ENCODE measurements around the gene ARID3A. TPM values are rescaled to one million over a fixed set of nuclear protein-coding genes. Genes with fewer than 3 reads are reported as not detected.

Gene ARID3A
- total and polyA plus RNA-seq, 2 of the 13 experiments (the other 11 are each of a cell fraction or from before 2014, with no cell fraction given) = 71.3 to 77.9 TPM

DNA sequence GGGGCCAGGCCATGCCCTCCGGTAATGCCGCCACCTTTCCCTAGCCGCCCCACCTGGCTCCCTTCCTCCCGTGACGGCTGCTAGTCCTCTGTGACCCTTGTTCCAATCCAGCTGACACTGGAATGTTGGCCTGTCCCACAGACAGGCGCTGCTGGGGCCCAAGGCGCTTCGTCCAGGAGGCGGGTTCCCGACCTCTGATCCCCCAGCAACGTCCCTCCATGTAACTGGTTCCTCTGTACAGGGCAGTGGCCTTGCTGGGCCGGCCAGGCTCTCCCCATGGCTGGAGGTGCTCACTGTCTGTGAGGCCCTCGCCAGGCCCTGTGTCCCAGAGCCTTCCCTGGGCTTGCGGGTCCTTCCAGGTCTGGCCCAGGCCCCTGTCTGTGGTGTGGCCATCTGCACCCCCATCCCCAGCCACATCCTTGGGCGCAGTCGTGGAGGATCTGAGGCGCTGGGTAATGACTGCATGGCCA lies 67.6 kb downstream of the ARID3A start (continued):
- TF ChIP-seq ZNF230 (CRISPR knock-in tag; IDR thresholded peaks at IDR 0.05) (0 out of 2 replicates have a peak, but pooled peaks have one; percentile 22), ZNF124 (CRISPR knock-in tag; IDR thresholded peaks at IDR 0.05) (peak; percentile 49; the same call in 1 of the 2 replicates), ZBTB20 (CRISPR knock-in tag; IDR thresholded peaks at IDR 0.05; ENCODE audit: borderline replicate concordance, low read depth) (peak; percentile 44; the same call in 1 of the 2 replicates), ZSCAN9 (CRISPR knock-in tag; IDR thresholded peaks at IDR 0.05; ENCODE audit: borderline replicate concordance) (peak; percentile 41; the same call in 1 of the 2 replicates), BHLHE40 (IDR thresholded peaks at IDR 0.05; ENCODE audit: low read length) (no peak), ZNF430 (CRISPR knock-in tag; IDR thresholded peaks at IDR 0.05) (peak; percentile 62; the same call in 1 of the 2 replicates), NFKB2 (CRISPR knock-in tag; IDR thresholded peaks at IDR 0.05; ENCODE audit: borderline replicate concordance) (0 out of 2 replicates have a peak, but pooled peaks have one; percentile 63), ZNF883 (CRISPR knock-in tag; IDR thresholded peaks at IDR 0.05; ENCODE audit: not compliant biosample characterization) (no peak), HIVEP1 (CRISPR knock-in tag; IDR thresholded peaks at IDR 0.05) (0 out of 2 replicates have a peak, but pooled peaks have one; percentile 39), EP300 (IDR thresholded peaks at IDR 0.05; ENCODE audit: low read depth in 2 of 2, low read length in 2 of 2) (peak in 1 of 2 experiments; percentile 48; a peak in 1 of 4 replicates), EP300 (CRISPR knock-in tag; IDR thresholded peaks at IDR 0.05; ENCODE audit: borderline replicate concordance) (peak; percentile 41; the same call in 1 of the 2 replicates), U2AF1 (optimal IDR thresholded peaks at IDR 0.05; ENCODE audit: low read depth, low read length) (peak; percentile 43), YY1 (IDR thresholded peaks at IDR 0.05; ENCODE audit: insufficient read depth, insufficient replicate concordance, low read depth, low read length) (peak; percentile 16), LCORL (IDR thresholded peaks at IDR 0.05) (no peak), LCORL (CRISPR knock-in tag; IDR thresholded peaks at IDR 0.05) (peak; percentile 94)
- TF ChIP-seq, protein P1, sequence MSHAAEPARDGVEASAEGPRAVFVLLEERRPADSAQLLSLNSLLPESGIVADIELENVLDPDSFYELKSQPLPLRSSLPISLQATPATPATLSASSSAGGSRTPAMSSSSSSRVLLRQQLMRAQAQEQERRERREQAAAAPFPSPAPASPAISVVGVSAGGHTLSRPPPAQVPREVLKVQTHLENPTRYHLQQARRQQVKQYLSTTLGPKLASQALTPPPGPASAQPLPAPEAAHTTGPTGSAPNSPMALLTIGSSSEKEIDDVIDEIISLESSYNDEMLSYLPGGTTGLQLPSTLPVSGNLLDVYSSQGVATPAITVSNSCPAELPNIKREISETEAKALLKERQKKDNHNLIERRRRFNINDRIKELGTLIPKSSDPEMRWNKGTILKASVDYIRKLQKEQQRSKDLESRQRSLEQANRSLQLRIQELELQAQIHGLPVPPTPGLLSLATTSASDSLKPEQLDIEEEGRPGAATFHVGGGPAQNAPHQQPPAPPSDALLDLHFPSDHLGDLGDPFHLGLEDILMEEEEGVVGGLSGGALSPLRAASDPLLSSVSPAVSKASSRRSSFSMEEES (CRISPR knock-in tag; IDR thresholded peaks at IDR 0.05) = peak; percentile 52; the same call in 1 of the 2 replicates
- TF ChIP-seq, protein P2, sequence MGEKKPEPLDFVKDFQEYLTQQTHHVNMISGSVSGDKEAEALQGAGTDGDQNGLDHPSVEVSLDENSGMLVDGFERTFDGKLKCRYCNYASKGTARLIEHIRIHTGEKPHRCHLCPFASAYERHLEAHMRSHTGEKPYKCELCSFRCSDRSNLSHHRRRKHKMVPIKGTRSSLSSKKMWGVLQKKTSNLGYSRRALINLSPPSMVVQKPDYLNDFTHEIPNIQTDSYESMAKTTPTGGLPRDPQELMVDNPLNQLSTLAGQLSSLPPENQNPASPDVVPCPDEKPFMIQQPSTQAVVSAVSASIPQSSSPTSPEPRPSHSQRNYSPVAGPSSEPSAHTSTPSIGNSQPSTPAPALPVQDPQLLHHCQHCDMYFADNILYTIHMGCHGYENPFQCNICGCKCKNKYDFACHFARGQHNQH (CRISPR knock-in tag; IDR thresholded peaks at IDR 0.05) = 0 out of 2 replicates have a peak, but pooled peaks have one; percentile 30
- TF ChIP-seq, protein P3, sequence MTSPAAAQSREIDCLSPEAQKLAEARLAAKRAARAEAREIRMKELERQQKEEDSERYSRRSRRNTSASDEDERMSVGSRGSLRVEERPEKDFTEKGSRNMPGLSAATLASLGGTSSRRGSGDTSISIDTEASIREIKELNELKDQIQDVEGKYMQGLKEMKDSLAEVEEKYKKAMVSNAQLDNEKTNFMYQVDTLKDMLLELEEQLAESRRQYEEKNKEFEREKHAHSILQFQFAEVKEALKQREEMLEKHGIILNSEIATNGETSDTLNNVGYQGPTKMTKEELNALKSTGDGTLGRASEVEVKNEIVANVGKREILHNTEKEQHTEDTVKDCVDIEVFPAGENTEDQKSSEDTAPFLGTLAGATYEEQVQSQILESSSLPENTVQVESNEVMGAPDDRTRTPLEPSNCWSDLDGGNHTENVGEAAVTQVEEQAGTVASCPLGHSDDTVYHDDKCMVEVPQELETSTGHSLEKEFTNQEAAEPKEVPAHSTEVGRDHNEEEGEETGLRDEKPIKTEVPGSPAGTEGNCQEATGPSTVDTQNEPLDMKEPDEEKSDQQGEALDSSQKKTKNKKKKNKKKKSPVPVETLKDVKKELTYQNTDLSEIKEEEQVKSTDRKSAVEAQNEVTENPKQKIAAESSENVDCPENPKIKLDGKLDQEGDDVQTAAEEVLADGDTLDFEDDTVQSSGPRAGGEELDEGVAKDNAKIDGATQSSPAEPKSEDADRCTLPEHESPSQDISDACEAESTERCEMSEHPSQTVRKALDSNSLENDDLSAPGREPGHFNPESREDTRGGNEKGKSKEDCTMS (CRISPR knock-in tag; conservative IDR thresholded peaks at IDR 0.05) = no peak
- TF ChIP-seq, protein P4, sequence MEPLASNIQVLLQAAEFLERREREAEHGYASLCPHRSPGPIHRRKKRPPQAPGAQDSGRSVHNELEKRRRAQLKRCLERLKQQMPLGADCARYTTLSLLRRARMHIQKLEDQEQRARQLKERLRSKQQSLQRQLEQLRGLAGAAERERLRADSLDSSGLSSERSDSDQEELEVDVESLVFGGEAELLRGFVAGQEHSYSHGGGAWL (CRISPR knock-in tag; IDR thresholded peaks at IDR 0.05) = 0 out of 2 replicates have a peak, but pooled peaks have one; percentile 28
- TF ChIP-seq, protein P5, sequence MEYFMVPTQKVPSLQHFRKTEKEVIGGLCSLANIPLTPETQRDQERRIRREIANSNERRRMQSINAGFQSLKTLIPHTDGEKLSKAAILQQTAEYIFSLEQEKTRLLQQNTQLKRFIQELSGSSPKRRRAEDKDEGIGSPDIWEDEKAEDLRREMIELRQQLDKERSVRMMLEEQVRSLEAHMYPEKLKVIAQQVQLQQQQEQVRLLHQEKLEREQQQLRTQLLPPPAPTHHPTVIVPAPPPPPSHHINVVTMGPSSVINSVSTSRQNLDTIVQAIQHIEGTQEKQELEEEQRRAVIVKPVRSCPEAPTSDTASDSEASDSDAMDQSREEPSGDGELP (IDR thresholded peaks at IDR 0.05; ENCODE audit: borderline replicate concordance, low read depth) = peak; percentile 97
- TF ChIP-seq, protein P6, sequence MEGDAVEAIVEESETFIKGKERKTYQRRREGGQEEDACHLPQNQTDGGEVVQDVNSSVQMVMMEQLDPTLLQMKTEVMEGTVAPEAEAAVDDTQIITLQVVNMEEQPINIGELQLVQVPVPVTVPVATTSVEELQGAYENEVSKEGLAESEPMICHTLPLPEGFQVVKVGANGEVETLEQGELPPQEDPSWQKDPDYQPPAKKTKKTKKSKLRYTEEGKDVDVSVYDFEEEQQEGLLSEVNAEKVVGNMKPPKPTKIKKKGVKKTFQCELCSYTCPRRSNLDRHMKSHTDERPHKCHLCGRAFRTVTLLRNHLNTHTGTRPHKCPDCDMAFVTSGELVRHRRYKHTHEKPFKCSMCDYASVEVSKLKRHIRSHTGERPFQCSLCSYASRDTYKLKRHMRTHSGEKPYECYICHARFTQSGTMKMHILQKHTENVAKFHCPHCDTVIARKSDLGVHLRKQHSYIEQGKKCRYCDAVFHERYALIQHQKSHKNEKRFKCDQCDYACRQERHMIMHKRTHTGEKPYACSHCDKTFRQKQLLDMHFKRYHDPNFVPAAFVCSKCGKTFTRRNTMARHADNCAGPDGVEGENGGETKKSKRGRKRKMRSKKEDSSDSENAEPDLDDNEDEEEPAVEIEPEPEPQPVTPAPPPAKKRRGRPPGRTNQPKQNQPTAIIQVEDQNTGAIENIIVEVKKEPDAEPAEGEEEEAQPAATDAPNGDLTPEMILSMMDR (CRISPR knock-in tag; IDR thresholded peaks at IDR 0.05) = peak; percentile 35; the same call in 1 of the 2 replicates

All from HepG2 (cell line).